Liver (tissue), 9 donors: ENCODE data around the gene C4orf33. TPM values are rescaled to one million over a fixed set of nuclear protein-coding genes. Genes with fewer than 3 reads are reported as not detected.

ENCODE experiments used
- DNase-seq: peaks from one replicate; pipeline ENCODE4 v3.0.0-alpha.2; 2017; ENCODE audit warnings: low spot score
- H3K27ac ChIP-seq, 2 donors: one replicate each; pipeline ENCODE4 v1.7.0; 2013; ENCODE audit warnings: inconsistent platforms in 2 of 2, low read length in 2 of 2, control low read depth in 1 of 2, low read depth in 1 of 2, mild to moderate bottlenecking in 1 of 2
- H3K27me3 ChIP-seq, 4 donors: one replicate each; pipeline versions ENCODE4 v1.6.1 to v1.7.0; 2013; ENCODE audit warnings: low read length in 3 of 4, inconsistent platforms in 1 of 4, mild to moderate bottlenecking in 1 of 4, moderate library complexity in 1 of 4; ENCODE audit not compliant: control insufficient read depth in 4 of 4, insufficient read depth in 4 of 4
- H3K36me3 ChIP-seq, 4 donors: one replicate each; pipeline versions ENCODE4 v1.6.1 to v1.7.0; 2013; ENCODE audit warnings: low read length in 3 of 4, mild to moderate bottlenecking in 3 of 4, low read depth in 1 of 4, moderate library complexity in 1 of 4; ENCODE audit not compliant: control insufficient read depth in 4 of 4, insufficient read depth in 3 of 4
- H3K4me1 ChIP-seq, 4 donors: one replicate each; pipeline versions ENCODE4 v1.6.1 to v1.7.0; 2013; ENCODE audit warnings: low read length in 3 of 4, mild to moderate bottlenecking in 3 of 4, moderate library complexity in 1 of 4; ENCODE audit not compliant: control insufficient read depth in 4 of 4, insufficient read depth in 4 of 4
- H3K4me3 ChIP-seq, 3 donors: one replicate each; pipeline versions ENCODE4 v1.6.1 to v1.7.0; 2013; ENCODE audit warnings: low read length in 3 of 3, control low read depth in 1 of 3, low read depth in 1 of 3, mild to moderate bottlenecking in 1 of 3
- H3K9ac ChIP-seq, 2 donors: one replicate each; pipeline ENCODE4 v1.7.0; 2013; ENCODE audit warnings: low read length in 2 of 2, mild to moderate bottlenecking in 2 of 2, moderate library complexity in 2 of 2, control low read depth in 1 of 2, low read depth in 1 of 2
- H3K9me3 ChIP-seq, 4 donors: one replicate each; pipeline versions ENCODE4 v1.6.1 to v1.7.0; 2013; ENCODE audit warnings: low read length in 3 of 4; ENCODE audit not compliant: control insufficient read depth in 4 of 4
- CTCF ChIP-seq: fragments of 150-350 bp; IDR thresholded peaks from 2 replicates; pipeline ENCODE4 v1.5.1; 2017; ENCODE audit warnings: improper control_type of control experiment, low read depth, low read length; ENCODE audit not compliant: missing input control
- EGR1 ChIP-seq, 2 donors: IDR thresholded peaks; 2 replicates each; pipeline ENCODE4 v1.6.1; 2016 to 2018; ENCODE audit warnings: antibody characterized with exemption in 2 of 2, low read depth in 2 of 2
- FOXA2 ChIP-seq: IDR thresholded peaks from 2 replicates; pipeline ENCODE4 v1.6.1; 2016; ENCODE audit warnings: antibody characterized with exemption
- GABPA ChIP-seq, 2 donors: IDR thresholded peaks in 1 of 2; conservative IDR thresholded peaks in 1 of 2; 2 replicates each; pipeline ENCODE4 v1.6.1; 2016; ENCODE audit warnings: antibody characterized with exemption in 2 of 2, mild to moderate bottlenecking in 1 of 2, moderate library complexity in 1 of 2
- HNF4A ChIP-seq, 2 donors: conservative IDR thresholded peaks; 2 replicates each; pipeline ENCODE4 v1.6.1; 2016; ENCODE audit warnings: antibody characterized with exemption in 2 of 2, mild to moderate bottlenecking in 2 of 2
- HNF4G ChIP-seq: IDR thresholded peaks from 2 replicates; pipeline ENCODE4 v1.6.1; 2016; ENCODE audit warnings: antibody characterized with exemption
- JUND ChIP-seq, 2 donors: IDR thresholded peaks; 2 replicates each; pipeline ENCODE4 v1.6.1; 2016; ENCODE audit warnings: antibody characterized with exemption in 2 of 2
- MAX ChIP-seq: IDR thresholded peaks from 2 replicates; pipeline ENCODE4 v1.6.1; 2016; ENCODE audit warnings: antibody characterized with exemption
- NR2F2 ChIP-seq: IDR thresholded peaks from 2 replicates; pipeline ENCODE4 v1.6.1; 2016; ENCODE audit warnings: antibody characterized with exemption
- REST ChIP-seq: IDR thresholded peaks from 2 replicates; pipeline ENCODE4 v1.6.1; 2016; ENCODE audit warnings: antibody characterized with exemption, mild to moderate bottlenecking
- RXRA ChIP-seq, 2 donors: IDR thresholded peaks; 2 replicates each; pipeline ENCODE4 v1.6.1; 2017 to 2018; ENCODE audit warnings: antibody characterized with exemption in 2 of 2, mild to moderate bottlenecking in 1 of 2
- SP1 ChIP-seq: IDR thresholded peaks from 2 replicates; pipeline ENCODE4 v1.6.1; 2018; ENCODE audit warnings: antibody characterized with exemption, mild to moderate bottlenecking
- YY1 ChIP-seq: IDR thresholded peaks from 2 replicates; pipeline ENCODE4 v1.6.1; 2016; ENCODE audit warnings: antibody characterized with exemption, mild to moderate bottlenecking
- ZBTB33 ChIP-seq: IDR thresholded peaks from 2 replicates; pipeline ENCODE4 v1.6.1; 2016; ENCODE audit warnings: antibody characterized with exemption
- WGBS: extraction: QIAGEN DNeasy Blood & Tissue Kit; methylation state at CpG from one replicate; pipeline ENCODE4 v1.1.7; 2013; 5-methylcytosine and 5-hydroxymethylcytosine counted together
- polyA plus RNA-seq, 2 donors: library from polyadenylated mRNA; stranded (reverse) in 1 of 2; unstranded in 1 of 2; fragments of 200-250 nt in 1 of 2; fragments of >200 nt in 1 of 2; fragmentation: Nextera tagmentation in 1 of 2; extraction: Ambion mirVana in 1 of 2; gene quantifications; one replicate each; pipeline versions ENCODE4 v1.2.1 to v1.2.3, GENCODE V29; 2013 to 2015
- total RNA-seq, 2 donors: library from RNA; depleted of rRNA; stranded (reverse); fragments of >200 nt; gene quantifications; one replicate each; pipeline ENCODE4 v1.2.3, GENCODE V29; 2014
- TF ChIP-seq, protein P1 (sequence below): IDR thresholded peaks from 2 replicates; pipeline ENCODE4 v1.6.1; 2016; ENCODE audit warnings: antibody characterized with exemption
- donor health status: healthy.
- donor health status: healthy.
- donor health status: healthy.
- donor health status: healthy.
- donor health status: healthy.

The C4orf33 gene
- total and polyA plus RNA-seq, 4 donors = 2.4 to 7.7 (median 4.8) TPM

GRCh38 chr4:129149906-129150305 is 54.0 kb downstream of the C4orf33 start:
- no peak overlapping the region for H3K9ac ChIP-seq
- DNase-seq = no peak
- TF ChIP-seq GABPA (IDR thresholded peaks at IDR 0.05 in 1 of 2, conservative IDR thresholded peaks at IDR 0.05 in 1 of 2) (no peak), EGR1 (IDR thresholded peaks at IDR 0.05; ENCODE audit: low read depth in 2 of 2) (no peak), FOXA2 (no peak), HNF4G (no peak), ZBTB33 (no peak), HNF4A (conservative IDR thresholded peaks at IDR 0.05) (no peak), YY1 (no peak), RXRA (IDR thresholded peaks at IDR 0.05) (no peak)
- TF ChIP-seq, protein P1, sequence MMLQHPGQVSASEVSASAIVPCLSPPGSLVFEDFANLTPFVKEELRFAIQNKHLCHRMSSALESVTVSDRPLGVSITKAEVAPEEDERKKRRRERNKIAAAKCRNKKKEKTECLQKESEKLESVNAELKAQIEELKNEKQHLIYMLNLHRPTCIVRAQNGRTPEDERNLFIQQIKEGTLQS = no peak
- H3K36me3 ChIP-seq = no peaks in the 10 kb centered on the region
- no peak overlapping the region for H3K4me3 ChIP-seq
- no peaks in the 10 kb centered on the region for H3K4me1 ChIP-seq
- H3K27me3 ChIP-seq = no peaks in the 10 kb centered on the region
- H3K27ac ChIP-seq = no peak overlapping the region
- WGBS = 70% methylated on average over 1 of the region's 1 CpG
- H3K9me3 ChIP-seq = no peaks in the 10 kb centered on the region

DNA sequence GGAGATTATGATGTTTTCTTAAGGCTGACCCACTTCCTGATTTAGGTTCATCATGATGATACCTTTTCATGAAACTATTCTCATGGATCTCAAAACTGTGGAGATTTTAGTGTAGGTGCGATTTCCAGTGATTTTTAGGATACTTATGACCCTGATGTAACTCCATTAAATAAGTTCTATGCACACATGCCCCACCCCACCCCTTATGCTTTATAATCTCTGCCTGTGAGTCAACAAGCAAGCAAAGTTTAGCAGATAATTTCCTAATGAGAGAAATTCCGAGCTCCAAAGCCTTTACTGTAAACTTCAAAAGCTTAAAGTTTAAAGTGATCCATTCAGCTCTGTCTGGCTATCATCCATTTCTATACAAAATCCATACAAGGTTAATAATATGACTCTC is 56.4 kb downstream of the C4orf33 start:
- Histone ChIP-seq H3K36me3 (no peaks in the 10 kb centered on the region), H3K4me3 (no peak overlapping the region), H3K9ac (no peak overlapping the region), H3K27me3 (no peaks in the 10 kb centered on the region), H3K9me3 (no peaks in the 10 kb centered on the region), H3K27ac (no peak overlapping the region), H3K4me1 (no peaks in the 10 kb centered on the region)
- 65% methylated on average over 2 of the region's 2 CpGs for WGBS
- no peak for TF ChIP-seq ZBTB33
- no peak for TF ChIP-seq RXRA (IDR thresholded peaks at IDR 0.05)
- TF ChIP-seq HNF4G = no peak
- no peak for TF ChIP-seq NR2F2
- no peak for TF ChIP-seq MAX
- no peak for TF ChIP-seq YY1
- TF ChIP-seq REST = no peak
- TF ChIP-seq JUND (IDR thresholded peaks at IDR 0.05) = no peak
- TF ChIP-seq SP1 = no peak
- no peak for TF ChIP-seq CTCF
- no peak for DNase-seq
